ENCODE measurements around the gene GRN. TPM values are rescaled to one million over a fixed set of nuclear protein-coding genes. Genes with fewer than 3 reads are reported as not detected.

GRN gene
- total RNA-seq, 3 donors from 2014 or later = 282 to 500 (median 411) TPM

DNA sequence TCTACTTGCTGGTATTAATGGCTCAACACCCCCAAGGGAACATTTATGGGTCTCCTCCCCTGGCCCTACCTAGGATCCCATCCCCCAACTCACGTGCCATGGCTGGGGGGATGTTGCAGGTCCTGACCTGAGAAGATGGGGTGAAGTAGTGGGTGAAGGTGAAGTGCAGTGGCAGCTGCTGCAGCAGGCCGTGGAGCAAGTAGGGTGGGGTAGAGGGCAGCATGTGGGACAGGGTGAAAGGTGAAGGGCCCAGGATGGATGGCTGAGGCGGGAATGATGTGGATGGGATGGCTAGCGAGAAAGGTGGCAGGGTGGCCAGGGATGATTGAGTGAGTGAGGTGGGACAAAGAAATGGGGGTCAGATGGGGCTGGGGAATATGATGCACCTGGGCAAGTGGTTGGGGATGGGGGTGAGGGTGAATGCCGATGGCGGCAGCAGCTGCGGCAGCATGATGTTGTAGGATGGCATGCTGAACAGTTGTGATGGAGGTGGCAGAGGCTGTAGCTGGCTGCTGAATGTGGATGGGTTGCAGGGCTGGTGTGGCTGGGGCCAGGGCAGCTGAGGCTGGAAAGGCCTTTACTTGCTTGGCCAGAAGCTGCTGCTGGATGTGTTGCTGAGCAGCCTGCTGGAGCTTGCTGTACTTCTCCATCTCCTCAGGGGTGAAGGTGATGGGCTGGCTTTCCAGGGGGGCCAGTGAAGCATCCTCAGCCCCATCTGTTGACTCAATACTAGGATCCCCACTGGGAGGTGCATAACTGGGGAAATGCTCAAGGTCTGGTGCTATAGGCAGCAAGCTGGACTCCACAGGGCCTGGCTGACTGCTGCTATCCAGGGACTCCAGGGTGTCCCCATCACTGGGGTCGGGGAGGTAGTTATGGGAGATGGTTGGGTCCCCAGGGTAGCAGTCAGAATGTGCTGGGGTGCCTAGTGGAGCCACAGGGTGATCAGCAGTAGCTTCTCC lies 52.7 kb downstream of the GRN start:
- H3K4me3 ChIP-seq = no peak overlapping the region
- intact Hi-C loops (cut with DNase I, micrococcal nuclease) = no loop called here
- no peaks in the 10 kb centered on the region for H3K36me3 ChIP-seq (ENCODE audit: low read depth)
- no peak for DNase-seq
- TF ChIP-seq, protein P1, sequence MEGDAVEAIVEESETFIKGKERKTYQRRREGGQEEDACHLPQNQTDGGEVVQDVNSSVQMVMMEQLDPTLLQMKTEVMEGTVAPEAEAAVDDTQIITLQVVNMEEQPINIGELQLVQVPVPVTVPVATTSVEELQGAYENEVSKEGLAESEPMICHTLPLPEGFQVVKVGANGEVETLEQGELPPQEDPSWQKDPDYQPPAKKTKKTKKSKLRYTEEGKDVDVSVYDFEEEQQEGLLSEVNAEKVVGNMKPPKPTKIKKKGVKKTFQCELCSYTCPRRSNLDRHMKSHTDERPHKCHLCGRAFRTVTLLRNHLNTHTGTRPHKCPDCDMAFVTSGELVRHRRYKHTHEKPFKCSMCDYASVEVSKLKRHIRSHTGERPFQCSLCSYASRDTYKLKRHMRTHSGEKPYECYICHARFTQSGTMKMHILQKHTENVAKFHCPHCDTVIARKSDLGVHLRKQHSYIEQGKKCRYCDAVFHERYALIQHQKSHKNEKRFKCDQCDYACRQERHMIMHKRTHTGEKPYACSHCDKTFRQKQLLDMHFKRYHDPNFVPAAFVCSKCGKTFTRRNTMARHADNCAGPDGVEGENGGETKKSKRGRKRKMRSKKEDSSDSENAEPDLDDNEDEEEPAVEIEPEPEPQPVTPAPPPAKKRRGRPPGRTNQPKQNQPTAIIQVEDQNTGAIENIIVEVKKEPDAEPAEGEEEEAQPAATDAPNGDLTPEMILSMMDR (IDR thresholded peaks at IDR 0.05) = no peak
- no peak for ATAC-seq
- no peaks in the 10 kb centered on the region for H3K9me3 ChIP-seq
- H3K4me1 ChIP-seq (ENCODE audit: low read depth) = no peaks in the 10 kb centered on the region

- TF ChIP-seq, protein P1 (IDR thresholded peaks at IDR 0.05) = no peak
- no peaks in the 10 kb centered on the region for H3K4me1 ChIP-seq (ENCODE audit: low read depth)
- no peak for ATAC-seq
- no peaks in the 10 kb centered on the region for H3K9me3 ChIP-seq
- no peak overlapping the region for H3K4me3 ChIP-seq
- DNase-seq = no peak
- intact Hi-C loops (cut with DNase I, micrococcal nuclease) = no loop called here
- H3K36me3 ChIP-seq (ENCODE audit: low read depth) = no peaks in the 10 kb centered on the region
Measured at GRCh38 chr17:44398692-44399691, 53.9 kb downstream of the GRN start.

- Histone ChIP-seq H3K36me3 (ENCODE audit: low read depth) (no peaks in the 10 kb centered on the region), H3K4me1 (ENCODE audit: low read depth) (no peaks in the 10 kb centered on the region), H3K9me3 (no peaks in the 10 kb centered on the region), H3K4me3 (no peak overlapping the region)
- intact Hi-C loops (cut with DNase I, micrococcal nuclease) = no loop called here
- TF ChIP-seq, protein P1 (IDR thresholded peaks at IDR 0.05) = no peak
- ATAC-seq (no peak), DNase-seq (no peak)
Measured at GRCh38 chr17:44400226-44400847, 55.2 kb downstream of the GRN start.

Other genes with a start within 250 kb of the GRN start
- gene HDAC5, start 221.7 kb upstream of the GRN start, total RNA-seq = 10 to 100 TPM; 18.9 to 48.3 (median 32.4) TPM
- 1 to 10 TPM; 1.5 to 3.0 (median 1.8) TPM for gene HROB, start 203.4 kb upstream of the GRN start, total RNA-seq
- 1 to 10 TPM in 1 of 3 donors, under 1 TPM in 1, not detected in 1; 0.29 to 1.7 TPM for gene ASB16, start 174.6 kb upstream of the GRN start, total RNA-seq
- gene TMUB2, start 158.3 kb upstream of the GRN start, total RNA-seq = 10 to 100 TPM; 47.2 to 58.6 (median 49.1) TPM
- 10 to 100 TPM; 86.8 to 96.4 (median 89.0) TPM for gene ATXN7L3, start 145.4 kb upstream of the GRN start, total RNA-seq
- 10 to 100 TPM; 68.6 to 88.4 (median 73.4) TPM for gene UBTF, start 125.6 kb upstream of the GRN start, total RNA-seq
- gene SLC4A1, start 77.2 kb upstream of the GRN start, total RNA-seq = not detected
- 1 to 10 TPM in 2 of 3 donors, under 1 TPM in 1; 0.34 to 3.7 (median 1.4) TPM for gene RUNDC3A, start 36.7 kb upstream of the GRN start, total RNA-seq
- 100 to 1,000 TPM in 2 of 3 donors, 10 to 100 TPM in 1; 91.8 to 142 (median 133) TPM for gene SLC25A39, start 20.5 kb upstream of the GRN start, total RNA-seq
- 1 to 10 TPM in 1 of 3 donors, under 1 TPM in 2; 0.12 to 1.3 (median 0.31) TPM for gene FAM171A2, start 18.6 kb downstream of the GRN start, total RNA-seq
- under 1 TPM; 0.26 to 0.79 (median 0.41) TPM for gene ITGA2B, start 44.3 kb downstream of the GRN start, total RNA-seq
- 10 to 100 TPM; 34.8 to 48.4 (median 36.3) TPM for gene GPATCH8, start 158.1 kb downstream of the GRN start, total RNA-seq
- 1 to 10 TPM in 2 of 3 donors, under 1 TPM in 1; 0.58 to 3.0 (median 1.5) TPM for gene FZD2, start 212.2 kb downstream of the GRN start, total RNA-seq